Stimulated activated CD4-positive, alpha-beta T cell treated with anti-CD3 and anti-CD28 coated beads, Interleukin-12 subunit alpha, Interleukin-12 subunit beta, amount 100 ng/mL, for 24 hours (primary cell): ENCODE measurements around the gene GHR.

Experiments used
- DNase-seq, 2 experiments: peaks; one replicate each; pipeline ENCODE4 v3.0.0-alpha.2; 2020; ENCODE audit warnings: low read depth in 2 of 2

GHR gene

GRCh38 chr5:42423285-42424165, at the start of gene GHR:
GHR (plus strand) TSS chr5:42423439; CDS start chr5:42565875, 142,436 bp downstream.
- DNase-seq: no peak

GRCh38 chr5:42374679-42375273, 48.5 kb upstream of the GHR start:
- DNase-seq: no peak

DNA sequence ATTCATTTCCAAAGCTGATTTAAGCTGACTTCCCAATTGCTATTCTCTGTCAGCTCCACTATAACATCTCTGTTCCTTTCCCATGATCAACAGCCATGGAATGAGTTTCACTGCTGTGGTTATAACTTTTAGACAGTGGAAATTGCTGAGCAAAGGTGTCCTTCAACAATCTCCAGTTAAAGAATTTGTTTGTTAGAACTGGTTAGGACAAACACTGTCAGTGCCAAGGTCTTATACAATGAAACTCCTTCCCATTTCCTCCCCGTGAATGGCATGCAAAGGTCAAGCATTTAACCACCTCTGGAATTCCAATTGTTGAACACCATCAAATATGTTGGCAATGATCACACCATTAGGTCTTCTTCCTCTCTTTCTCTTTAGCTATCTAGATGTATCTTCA, 45.7 kb upstream of the GHR start:
- DNase-seq: no peak

GRCh38 chr5:42381973-42382372, 41.3 kb upstream of the GHR start:
- no peak for DNase-seq

- no peak for DNase-seq
Observed at GRCh38 chr5:42387563-42387962, 35.7 kb upstream of the GHR start.

DNA sequence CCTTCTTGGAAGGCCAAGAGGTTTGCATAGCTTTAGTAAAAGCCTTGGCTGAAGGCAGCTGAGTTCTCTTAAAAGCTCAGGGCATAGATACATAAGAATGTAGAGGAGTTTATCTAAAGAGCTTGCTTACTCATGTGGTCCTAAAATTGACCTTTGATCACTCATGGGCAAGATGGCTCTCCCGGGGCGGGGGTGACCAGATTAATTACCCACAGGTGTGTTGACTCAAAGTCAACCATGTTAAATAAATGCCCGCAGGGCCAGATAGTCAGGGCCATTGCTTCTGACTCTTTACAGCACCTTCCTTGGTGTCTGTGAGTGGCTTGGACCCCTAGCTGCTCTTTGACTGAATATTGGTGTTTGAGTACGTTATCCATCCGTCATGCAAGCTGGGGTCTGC, 33.1 kb upstream of the GHR start:
- no peak for DNase-seq

DNA sequence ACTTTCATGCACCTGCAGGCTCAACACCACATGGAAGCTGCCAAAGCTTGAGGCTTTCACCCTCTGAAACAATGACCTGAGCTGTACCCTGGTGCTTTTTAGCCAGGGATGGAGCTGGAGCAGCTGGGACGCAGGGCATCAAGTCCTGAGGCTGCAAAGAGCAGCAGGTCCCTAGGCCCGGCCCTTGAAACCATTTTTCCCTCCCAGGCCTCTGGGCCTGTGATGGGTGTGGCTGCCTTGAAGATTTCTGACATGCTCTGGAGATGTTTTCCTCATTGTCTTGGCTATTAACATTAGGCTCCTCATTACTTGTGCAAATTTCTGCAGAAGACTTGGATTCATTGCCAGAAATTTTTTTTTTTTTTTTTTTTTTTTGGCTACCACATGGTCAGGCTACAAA, 30.3 kb upstream of the GHR start:
- no peak for DNase-seq

DNA sequence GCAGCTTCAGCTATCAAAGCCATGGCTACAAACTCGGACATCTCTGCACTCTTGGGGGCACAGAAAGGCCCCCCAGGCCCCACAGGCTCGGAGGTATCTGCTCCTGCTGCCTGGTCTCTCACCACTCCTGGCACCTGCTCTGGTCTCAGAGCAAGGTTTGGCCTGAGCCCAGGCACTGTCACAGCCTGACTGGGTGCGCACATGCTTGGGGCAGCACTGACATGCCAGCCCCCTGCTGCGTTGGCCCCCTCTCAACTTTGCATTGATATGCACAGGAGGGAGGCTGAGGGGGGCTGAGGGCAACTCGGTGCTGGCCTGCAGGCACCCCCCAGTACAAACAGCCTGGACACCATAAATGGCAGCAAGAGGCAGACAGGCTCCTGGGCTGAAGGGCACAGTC, 27.1 kb upstream of the GHR start:
- no peak for DNase-seq

DNA sequence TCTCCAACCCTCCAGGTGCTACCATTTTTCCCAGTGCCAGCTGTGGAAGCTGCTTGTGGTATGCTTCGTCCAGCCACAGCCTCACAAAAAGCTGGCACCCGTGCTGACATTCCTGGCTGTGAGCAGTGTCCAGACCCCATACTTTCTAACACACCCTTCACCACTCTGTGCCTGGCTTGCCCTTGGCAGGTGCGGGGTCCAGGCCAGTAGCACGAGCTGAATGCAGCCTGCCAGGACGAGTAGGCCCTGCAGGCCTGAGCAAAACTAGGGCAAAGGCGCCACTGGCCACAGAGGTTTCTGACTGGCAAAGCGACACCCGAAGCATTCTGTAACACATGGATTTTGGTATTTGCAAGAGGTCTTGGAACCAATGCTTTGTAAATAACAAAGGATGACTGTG, 26.0 kb upstream of the GHR start:
- DNase-seq: no peak

DNA sequence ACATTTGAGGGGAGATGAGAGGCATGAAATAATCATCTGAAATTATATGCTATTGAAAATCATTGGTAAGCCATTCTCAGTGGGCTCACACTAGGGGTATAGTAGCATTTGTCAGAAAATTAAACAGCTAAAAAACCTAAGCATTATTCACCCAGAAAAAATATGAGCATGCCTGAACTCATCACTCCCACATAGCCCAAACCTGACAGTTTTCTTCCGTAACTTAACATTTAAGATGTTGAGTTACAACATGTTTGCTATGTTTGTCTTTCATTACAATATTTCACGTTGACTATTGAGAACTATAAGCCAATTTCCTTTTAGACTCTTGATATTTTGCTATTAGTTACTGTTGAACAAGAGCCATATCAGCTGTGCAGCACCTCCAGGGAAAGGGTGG, 23.5 kb upstream of the GHR start:
- no peak for DNase-seq

DNA sequence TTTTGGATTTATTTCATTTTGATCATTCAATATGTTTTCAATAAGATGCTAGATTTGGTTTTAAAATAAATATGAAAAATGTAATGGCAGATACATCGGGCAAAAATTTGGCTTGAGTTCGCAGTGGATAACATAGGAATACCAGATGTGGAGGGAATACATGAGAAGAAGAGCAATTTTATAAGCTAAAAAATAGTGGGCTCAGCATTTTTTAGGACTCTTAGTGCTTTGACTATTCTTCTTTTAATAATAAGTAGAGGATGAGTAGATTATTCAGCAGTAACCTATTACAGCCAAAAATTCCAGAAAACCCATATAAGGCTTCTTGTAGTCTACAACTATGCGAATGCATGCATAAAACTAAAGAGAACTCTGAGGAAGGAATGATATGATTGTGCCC, 22.8 kb upstream of the GHR start:
- DNase-seq: no peak

- no peak for DNase-seq
Observed at GRCh38 chr5:42403236-42403635, 20.0 kb upstream of the GHR start.

DNA sequence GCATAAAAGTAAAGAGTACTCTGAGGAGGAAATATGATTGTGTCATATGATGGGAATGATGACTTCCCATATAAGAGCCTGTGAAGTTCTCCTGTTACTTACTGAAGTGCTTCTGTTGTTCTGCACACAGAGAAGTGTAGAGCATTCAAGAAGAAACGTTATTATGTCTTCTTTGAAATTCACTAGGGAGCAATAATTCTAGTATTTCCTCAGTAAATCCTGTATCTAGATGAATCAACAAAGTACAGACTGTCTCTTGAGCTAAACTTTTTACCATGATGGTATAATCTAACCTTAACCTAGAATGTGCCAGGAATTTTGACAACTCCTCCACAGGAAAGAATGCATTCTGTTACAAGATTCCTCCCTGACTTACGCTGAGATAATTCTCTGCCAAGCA, 18.9 kb upstream of the GHR start:
- no peak for DNase-seq

- no peak for DNase-seq
Observed at GRCh38 chr5:42419294-42419693, 3.9 kb upstream of the GHR start.

DNA sequence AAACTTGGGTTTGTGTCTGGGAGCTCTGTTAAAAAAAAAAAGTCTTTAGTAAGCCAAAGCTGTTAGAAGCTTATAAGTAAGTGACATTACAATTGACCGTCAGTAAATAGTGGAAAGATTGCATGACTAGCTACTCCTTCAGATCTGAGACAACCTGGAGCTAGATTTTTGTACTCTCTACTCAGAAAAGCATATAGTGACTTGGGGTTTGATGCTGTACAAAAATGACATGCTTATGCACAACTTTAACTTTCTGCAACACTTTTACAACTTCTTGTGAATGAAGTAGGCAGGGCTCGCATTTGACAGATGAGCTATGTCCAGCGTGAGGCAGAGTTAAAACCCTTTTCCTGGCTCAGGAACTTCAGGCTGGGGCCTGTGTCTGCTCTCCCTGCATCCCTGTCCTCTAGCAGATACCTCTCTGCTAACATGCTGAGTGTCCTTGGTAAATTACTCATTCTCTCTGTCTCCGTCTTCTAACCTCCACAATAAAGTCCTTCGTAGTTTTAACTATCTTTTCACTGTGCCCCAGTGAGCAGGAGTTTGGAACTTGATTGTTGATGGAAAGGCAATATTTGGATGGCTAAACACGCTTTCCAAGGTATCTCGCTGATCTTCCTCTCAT, 471 bp upstream of the GHR start:
- DNase-seq: no peak

DNA sequence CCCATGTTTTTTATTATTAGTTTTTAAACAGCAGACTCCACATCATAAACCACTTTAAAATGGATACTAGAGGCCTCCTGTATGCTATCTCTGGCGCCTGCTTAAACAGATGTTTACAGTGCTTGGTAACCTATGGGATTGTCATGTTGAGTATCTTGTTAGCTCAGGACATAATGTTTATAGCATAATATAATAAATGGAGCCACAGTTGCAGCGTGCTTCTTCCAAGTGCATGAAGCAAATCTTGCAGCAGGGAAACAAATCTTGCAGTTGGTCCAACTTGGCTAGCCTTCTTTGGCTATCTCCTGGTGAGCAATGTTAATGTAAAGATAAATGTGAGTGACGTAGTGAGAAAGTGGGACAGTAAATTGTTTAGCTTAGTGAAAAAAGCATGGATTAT, 2.8 kb downstream of the GHR start:
- DNase-seq: no peak

DNA sequence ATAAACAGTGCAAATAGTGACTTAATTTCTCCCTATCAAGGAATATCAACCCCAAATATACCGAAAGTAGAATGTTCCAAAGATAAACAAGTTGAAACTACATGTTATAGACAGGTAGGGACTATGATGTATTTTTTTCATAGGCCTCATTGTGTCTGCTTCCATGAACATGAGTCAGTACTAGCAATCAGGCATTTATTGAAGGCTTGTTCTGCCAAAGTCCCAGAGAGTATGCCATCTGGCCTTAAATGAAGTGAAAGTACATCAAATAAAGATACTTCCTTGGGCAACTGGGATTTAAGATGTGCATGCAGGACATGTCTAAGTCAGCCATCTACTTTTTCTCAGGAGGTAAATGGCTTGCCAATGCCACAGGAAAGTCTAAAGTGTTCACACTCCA, 6.5 kb downstream of the GHR start:
- DNase-seq: no peak

DNA sequence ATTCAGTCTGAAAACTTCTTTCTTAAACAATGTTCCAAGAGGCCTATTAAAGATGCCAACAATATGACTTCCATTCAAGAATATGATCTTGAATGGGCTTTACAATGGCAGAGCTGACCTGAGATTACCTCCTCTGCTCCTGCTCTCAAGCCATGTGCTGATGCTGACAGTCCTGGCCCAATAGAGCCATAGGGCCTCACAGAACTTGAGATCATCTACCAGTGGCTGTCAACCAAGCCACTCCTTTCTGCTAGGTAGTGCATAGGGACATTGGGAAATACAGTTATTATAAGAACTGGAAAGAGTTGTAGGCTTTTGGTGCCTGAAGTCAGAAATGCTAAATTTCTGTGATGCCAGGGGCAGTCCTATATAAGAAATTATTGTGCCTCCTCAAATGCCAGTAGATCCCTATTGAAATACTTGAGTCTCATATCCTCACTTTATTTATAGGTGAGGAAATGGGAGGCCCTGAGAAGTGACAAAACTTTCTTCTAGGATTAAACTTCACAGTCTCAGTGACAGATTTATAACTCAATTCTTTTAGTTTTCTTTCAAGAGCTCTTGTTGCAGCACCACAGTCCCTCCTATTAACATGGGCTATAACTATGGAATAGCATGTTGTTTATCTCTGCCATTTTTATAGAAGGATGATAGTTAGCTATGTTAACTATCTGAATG, 10.9 kb downstream of the GHR start:
- no peak for DNase-seq

DNA sequence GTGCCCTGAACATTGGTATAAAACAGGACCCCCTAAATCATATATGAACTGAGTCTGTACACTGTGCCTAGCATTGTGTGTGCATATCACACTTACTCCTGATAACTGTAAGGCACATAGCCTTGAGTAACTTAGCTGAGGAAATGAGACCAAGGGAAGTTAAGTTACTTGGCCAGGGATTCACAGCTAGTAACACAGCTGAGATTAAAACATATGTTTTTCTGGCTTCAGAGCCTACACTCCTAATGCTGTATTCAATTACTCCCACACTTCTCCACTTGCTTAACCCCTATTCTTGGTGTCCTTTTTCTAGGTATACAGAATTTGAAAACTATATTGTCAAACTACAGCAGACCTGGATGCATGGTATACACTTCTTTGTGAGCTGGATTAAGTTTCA, 12.8 kb downstream of the GHR start:
- DNase-seq: no peak

DNA sequence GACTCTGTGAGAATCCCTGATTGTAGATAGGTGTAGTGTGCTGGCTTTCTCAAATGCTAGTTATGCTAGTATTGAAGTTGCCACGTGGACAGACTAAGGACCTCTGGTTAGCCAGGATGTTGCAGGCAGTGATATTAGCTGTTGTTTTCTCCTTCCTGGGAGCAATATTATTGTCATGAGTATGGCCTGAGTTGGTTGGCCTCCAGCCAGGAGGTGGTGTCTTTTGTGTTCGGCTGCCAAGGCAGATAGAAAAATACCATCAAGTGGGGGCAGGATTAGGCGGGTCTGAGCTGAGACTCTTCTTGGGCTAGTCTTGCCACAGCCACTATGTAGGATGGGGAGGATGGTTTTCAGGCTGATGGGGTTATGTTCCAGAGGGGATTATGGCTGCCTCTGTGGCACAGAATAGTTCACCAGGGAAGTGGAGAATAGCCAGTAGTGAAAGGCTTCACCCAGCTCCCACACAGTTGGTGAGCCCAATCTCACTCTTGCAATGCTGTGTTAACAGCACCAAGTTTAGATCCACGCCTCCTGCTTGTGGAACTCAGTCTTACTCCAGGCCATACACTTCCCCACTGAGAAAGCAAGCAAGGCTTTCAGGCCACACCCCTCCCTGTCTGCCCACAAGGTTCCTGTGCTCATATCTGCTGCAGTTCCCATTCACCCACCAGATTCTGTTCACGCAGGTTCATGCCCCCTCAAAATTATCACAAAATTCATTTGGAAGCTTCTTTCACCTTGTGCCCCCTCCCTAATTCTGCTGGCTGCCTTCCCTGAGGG, 31.2 kb downstream of the GHR start:
- no peak for DNase-seq

GRCh38 chr5:42461033-42461432, 37.8 kb downstream of the GHR start:
- no peak for DNase-seq

- no peak for DNase-seq
Observed at GRCh38 chr5:42461507-42461906, 38.3 kb downstream of the GHR start.
